ENCODE results near the gene SAXO1.

GRCh38 chr9:18905883-18906629 lies 127.0 kb downstream of the SAXO1 start:
- no peak for TF ChIP-seq CTCF (IDR thresholded peaks at IDR 0.05; ENCODE audit: low read depth, low read length)
- no peak for TF ChIP-seq EZH2phosphoT487 (IDR thresholded peaks at IDR 0.05; ENCODE audit: low read depth)

All from OCI-LY3 (cell line).